Mucosa of rectum (tissue), 2 donors: Measurements from ENCODE around the gene TNFRSF1B.

ENCODE experiments used
- H3K27ac ChIP-seq, 2 donors: one replicate each; pipeline ENCODE4 v1.7.0; 2013; ENCODE audit warnings: inconsistent platforms in 2 of 2, low read depth in 2 of 2, low read length in 2 of 2
- H3K27me3 ChIP-seq, 2 donors: one replicate each; pipeline ENCODE4 v1.7.0; 2013; ENCODE audit warnings: low read length in 2 of 2; ENCODE audit not compliant: control insufficient read depth in 2 of 2, insufficient read depth in 2 of 2
- H3K36me3 ChIP-seq, 2 donors: one replicate each; pipeline ENCODE4 v1.7.0; 2013; ENCODE audit warnings: low read length in 2 of 2; ENCODE audit not compliant: control insufficient read depth in 2 of 2, insufficient read depth in 2 of 2
- H3K4me1 ChIP-seq, 2 donors: one replicate each; pipeline ENCODE4 v1.7.0; 2013; ENCODE audit warnings: low read length in 2 of 2, mild to moderate bottlenecking in 1 of 2; ENCODE audit not compliant: control insufficient read depth in 2 of 2, insufficient read depth in 2 of 2
- H3K4me3 ChIP-seq, 2 donors: one replicate each; pipeline ENCODE4 v1.7.0; 2013; ENCODE audit warnings: low read length in 2 of 2
- H3K9ac ChIP-seq, 2 donors: one replicate each; pipeline ENCODE4 v1.7.0; 2013; ENCODE audit warnings: low read length in 2 of 2, low read depth in 1 of 2, mild to moderate bottlenecking in 1 of 2
- H3K9me3 ChIP-seq, 2 donors: one replicate each; pipeline ENCODE4 v1.7.0; 2013; ENCODE audit warnings: low read length in 2 of 2; ENCODE audit not compliant: control insufficient read depth in 2 of 2
- donor health status: healthy.
- donor health status: Normal muscosa, but diverticular disease.

The TNFRSF1B gene

DNA sequence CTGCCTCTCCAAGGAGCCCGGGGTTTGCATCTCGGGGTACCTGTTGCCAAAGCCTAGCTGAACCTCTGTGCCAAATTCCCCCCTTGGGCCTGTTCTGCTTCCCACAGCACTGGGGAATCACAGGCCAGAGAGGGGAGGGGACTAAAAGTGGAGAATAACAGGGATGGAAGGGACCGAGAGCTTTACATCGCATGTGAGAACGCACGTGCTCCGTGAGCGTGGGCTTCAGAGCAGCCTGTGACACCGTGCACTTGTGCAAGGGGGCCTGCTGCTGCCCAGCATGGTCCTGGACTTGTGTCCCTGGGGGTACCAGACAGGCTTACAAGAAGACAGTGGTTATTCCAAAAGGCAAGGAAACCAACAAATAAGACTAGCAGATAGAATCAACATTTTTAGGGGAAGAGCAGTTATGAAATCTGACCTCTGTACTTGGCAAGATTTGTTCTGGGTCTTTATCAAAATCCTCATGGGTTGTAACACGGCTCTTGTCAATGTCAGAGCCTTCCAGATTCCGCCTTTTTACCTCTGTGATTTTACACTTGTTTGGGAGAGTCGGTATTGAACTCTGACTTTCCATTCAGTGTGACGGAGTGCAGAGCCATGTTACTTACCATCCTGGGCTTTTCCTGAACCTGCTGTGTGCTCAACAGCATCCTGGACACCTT lies 36.2 kb upstream of the TNFRSF1B start:
- H3K9ac ChIP-seq, result no peak overlapping the region
- peaks cover 0 to 6% of the 10 kb centered on the region in 2 donors for H3K4me1 ChIP-seq
- H3K27me3 ChIP-seq, result no peaks in the 10 kb centered on the region
- H3K36me3 ChIP-seq, result no peaks in the 10 kb centered on the region
- no peak overlapping the region for H3K27ac ChIP-seq
- H3K9me3 ChIP-seq, result no peaks in the 10 kb centered on the region
- H3K4me3 ChIP-seq, result no peak overlapping the region

DNA sequence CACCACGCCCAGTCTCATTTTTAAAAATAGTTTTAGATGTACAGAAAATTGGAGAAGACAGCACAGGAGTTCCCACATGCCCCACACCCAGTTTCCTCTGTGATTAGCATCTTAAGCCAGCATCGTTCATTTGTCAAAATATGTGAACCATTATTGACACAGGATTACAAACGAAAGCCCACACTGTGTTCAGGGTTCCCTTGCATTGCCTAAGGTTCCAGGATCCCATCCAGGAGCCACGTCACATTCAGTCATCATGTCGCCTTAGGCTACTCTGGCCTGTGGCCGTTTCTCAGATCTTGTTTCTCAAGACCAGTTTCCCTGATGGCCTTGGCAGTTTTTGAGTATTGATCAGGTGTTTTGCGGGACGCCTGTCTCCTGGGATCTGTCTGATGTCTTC lies 34.7 kb upstream of the TNFRSF1B start:
- no peak overlapping the region for H3K27ac ChIP-seq
- peaks cover 0 to 6% of the 10 kb centered on the region in 2 donors for H3K4me1 ChIP-seq
- H3K27me3 ChIP-seq, result no peaks in the 10 kb centered on the region
- no peak overlapping the region for H3K9ac ChIP-seq
- H3K9me3 ChIP-seq, result no peaks in the 10 kb centered on the region
- no peak overlapping the region for H3K4me3 ChIP-seq
- no peaks in the 10 kb centered on the region for H3K36me3 ChIP-seq

DNA sequence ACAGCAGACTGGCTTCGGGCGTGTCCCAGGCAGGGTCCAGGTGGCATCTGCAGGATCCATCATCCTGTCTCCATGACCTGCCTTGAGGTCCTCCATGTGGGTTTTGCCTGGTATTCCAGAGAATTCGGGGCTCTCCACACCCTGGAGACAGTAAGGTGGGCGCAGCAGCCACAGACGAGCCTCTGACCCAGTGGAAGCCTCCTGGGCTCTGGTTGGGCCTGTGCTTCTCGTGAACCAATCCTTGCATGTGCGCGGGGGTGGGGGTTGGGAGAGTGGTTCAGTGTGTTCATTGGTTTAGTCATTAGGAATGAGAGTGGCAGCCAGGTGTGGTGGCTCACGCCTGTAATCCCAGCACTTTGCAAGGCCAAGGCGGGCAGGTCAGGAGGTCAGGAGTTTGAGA lies 32.1 kb upstream of the TNFRSF1B start:
- no peak overlapping the region for H3K27ac ChIP-seq
- H3K9ac ChIP-seq, result no peak overlapping the region
- H3K4me1 ChIP-seq, result peaks cover 0 to 6% of the 10 kb centered on the region in 2 donors
- no peaks in the 10 kb centered on the region for H3K36me3 ChIP-seq
- H3K9me3 ChIP-seq, result no peaks in the 10 kb centered on the region
- no peaks in the 10 kb centered on the region for H3K27me3 ChIP-seq
- H3K4me3 ChIP-seq, result no peak overlapping the region

DNA sequence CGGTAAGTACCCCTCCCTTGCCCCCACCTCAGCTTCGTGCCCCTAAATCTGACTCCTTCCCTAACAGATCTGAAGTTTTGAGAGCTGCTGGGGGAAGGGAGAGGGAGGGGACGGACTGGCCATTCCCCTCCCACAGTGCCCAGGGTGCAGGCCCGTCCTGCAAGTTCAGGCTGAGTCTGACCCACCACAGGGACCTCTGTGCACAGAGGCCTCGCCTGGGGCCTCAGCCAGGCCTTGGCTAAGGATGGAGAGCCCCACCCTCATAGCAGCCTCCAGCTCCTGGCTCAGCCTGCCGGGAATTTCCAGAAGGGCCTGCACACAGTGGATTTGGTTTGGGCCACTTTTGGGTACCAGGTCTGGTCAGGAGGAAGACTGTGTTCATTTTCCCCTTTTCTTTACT lies 31.2 kb upstream of the TNFRSF1B start:
- H3K9me3 ChIP-seq, result no peaks in the 10 kb centered on the region
- no peak overlapping the region for H3K27ac ChIP-seq
- H3K4me3 ChIP-seq, result no peak overlapping the region
- no peaks in the 10 kb centered on the region for H3K27me3 ChIP-seq
- peaks cover 3% of the 10 kb centered on the region in 2 donors for H3K4me1 ChIP-seq
- H3K9ac ChIP-seq, result no peak overlapping the region
- no peaks in the 10 kb centered on the region for H3K36me3 ChIP-seq

DNA sequence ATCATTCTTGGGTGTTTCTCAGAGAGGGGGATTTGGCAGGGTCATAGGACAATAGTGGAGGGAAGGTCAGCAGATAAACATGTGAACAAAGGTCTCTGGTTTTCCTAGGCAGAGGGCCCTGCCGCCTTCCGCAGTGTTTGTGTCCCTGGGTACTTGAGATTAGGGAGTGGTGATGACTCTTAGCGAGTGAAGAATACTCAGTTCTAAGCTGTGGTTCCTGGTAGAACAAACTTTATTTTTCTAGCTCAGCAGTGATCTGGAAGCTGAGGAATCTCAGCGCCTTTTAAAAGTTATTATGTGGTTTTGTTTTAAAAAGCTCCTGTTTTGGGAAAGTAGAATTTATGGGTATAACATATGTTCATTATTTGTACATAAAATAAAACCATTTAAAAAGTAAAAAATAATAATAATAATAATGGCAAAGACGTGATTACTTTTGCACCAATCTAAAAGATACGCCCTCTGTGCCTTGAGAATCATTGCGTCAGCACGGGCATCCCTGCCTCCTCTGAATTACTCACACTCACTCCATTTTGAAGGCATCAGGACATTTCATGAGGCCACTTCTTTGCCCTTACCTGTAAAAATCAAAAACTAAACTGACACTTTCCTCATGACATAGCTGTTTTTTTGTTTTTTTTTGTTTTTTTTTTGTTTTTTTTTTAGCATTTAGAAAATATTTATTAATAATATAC lies 29.7 kb upstream of the TNFRSF1B start:
- no peak overlapping the region for H3K9ac ChIP-seq
- no peaks in the 10 kb centered on the region for H3K9me3 ChIP-seq
- H3K27ac ChIP-seq, result no peak overlapping the region
- peaks cover 3% of the 10 kb centered on the region in 2 donors for H3K4me1 ChIP-seq
- H3K4me3 ChIP-seq, result no peak overlapping the region
- no peaks in the 10 kb centered on the region for H3K27me3 ChIP-seq
- H3K36me3 ChIP-seq, result no peaks in the 10 kb centered on the region

DNA sequence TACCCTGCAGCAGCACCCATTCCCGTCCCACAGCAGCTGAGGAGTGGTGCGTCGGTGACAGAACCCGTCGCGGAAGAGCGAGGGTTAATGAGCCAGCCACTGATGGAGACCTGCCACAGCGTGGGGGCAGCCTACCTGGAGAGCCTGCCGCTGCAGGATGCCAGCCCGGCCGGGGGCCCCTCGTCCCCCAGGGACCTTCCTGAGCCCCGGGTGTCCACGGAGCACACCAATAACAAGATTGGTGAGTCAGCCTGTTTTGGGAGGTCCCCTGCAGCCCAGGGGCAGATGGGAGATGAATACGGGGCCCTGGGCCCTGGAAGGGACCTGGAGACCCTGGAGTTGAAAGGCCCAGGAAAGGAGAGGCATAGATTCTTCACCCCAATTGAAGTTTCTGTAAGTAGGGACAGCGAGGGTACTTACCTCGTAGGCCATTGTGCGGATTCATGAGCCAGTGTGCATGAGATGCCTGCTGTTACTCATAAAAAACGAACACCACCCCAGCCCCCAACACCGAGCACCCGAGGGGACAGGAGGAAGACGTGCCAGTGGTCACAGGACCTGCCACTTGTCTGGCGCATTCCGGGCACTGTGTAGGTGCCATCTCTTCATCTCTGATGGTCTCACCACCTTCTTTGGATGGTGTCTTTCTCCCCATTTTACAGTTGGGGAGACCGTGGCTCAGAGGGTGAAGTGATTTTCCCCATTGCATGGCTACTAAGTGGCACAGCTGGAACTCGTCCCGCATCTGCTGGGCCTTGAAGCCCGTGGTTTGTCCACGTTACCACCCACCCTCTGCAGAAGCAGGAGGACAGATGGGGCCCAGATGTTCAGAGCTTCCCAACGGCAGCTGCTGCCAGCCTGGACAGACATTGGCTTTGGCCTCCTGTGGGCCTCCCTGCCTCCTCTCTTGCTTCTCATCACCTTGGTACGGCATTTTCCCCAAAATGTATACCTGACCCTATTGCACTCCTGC lies 28.3 kb upstream of the TNFRSF1B start:
- Histone ChIP-seq H3K27me3 (no peaks in the 10 kb centered on the region), H3K9ac (no peak overlapping the region), H3K36me3 (no peaks in the 10 kb centered on the region), H3K9me3 (no peaks in the 10 kb centered on the region), H3K4me1 (peaks cover 7 to 10% of the 10 kb centered on the region in 2 donors), H3K4me3 (no peak overlapping the region), H3K27ac (no peak overlapping the region)

DNA sequence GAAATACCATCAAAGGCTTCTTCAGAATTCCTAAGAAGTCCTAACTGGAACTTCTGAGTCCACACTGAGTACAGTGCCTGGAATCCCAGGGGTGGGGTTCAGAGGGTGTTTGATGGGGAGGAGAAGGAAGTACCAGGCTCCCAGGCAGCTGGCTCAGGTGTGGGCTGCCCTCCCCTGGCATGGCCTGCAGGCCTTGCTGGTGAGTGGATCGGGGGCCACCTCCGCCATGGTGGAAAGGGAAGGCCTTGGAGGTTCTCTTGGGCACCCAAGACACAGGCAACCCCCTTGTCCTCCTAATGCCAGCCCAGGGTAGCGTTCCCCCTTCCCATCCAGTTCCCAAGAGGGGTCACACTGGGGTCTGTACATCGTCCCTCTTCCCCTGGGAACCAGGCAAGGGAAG lies 26.8 kb upstream of the TNFRSF1B start:
- Histone ChIP-seq H3K9me3 (no peaks in the 10 kb centered on the region), H3K9ac (no peak overlapping the region), H3K36me3 (no peaks in the 10 kb centered on the region), H3K4me1 (peaks cover 21 to 23% of the 10 kb centered on the region in 2 donors), H3K27ac (no peak overlapping the region), H3K4me3 (no peak overlapping the region), H3K27me3 (no peaks in the 10 kb centered on the region)

DNA sequence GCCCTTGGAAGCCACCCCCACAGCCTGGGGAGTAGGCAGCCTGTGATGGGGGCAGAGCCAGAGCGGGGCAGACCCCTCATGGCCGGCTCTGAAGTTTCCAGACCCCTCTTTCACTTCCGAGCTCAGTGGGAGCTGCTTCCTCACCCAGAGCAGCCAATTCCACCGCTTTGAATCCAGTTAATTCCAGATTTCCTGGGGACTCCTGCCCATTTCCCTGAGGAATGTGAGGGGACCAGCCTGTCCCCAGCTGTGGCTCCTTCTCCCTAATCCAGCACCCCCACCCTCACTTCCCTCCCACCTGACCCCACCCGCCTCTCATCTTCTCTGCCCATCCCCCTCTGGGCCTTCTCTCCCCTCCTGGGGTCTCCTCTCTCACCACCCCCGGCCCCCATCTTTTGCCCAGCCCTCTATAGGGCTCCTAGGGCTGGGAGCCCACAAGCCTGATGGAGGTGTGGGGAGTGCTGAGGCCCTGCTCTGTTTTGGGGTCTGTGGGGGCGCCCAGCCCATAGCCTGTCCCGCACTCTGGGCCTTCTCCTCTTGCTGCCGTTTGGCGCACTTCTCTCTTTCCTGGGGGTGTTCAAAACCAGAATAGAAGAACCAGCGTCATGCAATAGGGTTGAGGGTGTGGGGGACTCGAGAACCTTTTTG lies 26.2 kb upstream of the TNFRSF1B start:
- no peaks in the 10 kb centered on the region for H3K9me3 ChIP-seq
- no peaks in the 10 kb centered on the region for H3K27me3 ChIP-seq
- no peaks in the 10 kb centered on the region for H3K36me3 ChIP-seq
- no peak overlapping the region for H3K4me3 ChIP-seq
- no peak overlapping the region for H3K27ac ChIP-seq
- peaks cover 21 to 25% of the 10 kb centered on the region in 2 donors for H3K4me1 ChIP-seq
- H3K9ac ChIP-seq, result no peak overlapping the region

DNA sequence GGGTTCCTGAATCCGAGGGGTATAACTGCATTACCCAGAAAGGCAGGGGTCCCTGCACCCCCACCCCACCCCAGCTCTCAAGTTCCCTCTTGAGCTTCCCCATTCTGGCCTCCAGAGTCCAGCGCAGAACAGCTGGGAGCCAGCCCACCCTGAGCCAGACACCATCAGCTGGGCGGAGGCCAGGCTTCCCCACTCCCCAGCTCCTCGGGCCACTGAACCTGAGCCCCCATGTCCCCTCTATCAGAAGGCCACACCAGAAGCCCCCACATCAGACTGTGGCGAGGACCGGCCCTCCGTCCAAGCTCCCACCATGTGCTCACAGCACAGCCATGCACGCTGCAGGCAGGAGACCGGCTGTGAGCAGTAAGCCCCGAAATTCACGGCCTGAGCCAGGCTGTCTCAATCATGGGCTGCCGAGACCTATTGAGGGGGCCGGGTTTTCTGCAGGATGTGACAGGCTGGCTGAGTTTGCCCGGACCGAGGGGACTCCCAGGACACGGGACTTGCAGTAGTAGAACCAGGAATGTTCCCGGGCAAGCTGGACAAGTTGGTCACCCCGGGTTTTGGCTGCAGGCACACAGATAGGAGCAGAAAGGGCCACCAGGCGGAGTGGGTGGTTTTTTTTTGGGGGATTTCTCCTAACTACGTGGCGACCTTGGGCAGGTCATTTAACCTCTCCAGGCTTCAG lies 25.5 kb upstream of the TNFRSF1B start:
- Histone ChIP-seq H3K9me3 (no peaks in the 10 kb centered on the region), H3K36me3 (no peaks in the 10 kb centered on the region), H3K4me1 (peaks cover 24 to 30% of the 10 kb centered on the region in 2 donors), H3K27ac (no peak overlapping the region), H3K4me3 (no peak overlapping the region), H3K27me3 (no peaks in the 10 kb centered on the region), H3K9ac (no peak overlapping the region)
